DMS 273 (cell line): Measurements from ENCODE around the gene DCLRE1C.
A peak's percentile ranks its signal among the peaks of the same experiment; 100 is the strongest.
"Not testable (repeated sequence)": the region's sequence is repeated elsewhere in the genome, so short reads cannot be mapped to it uniquely, and the experiment has no call there.

Experiments
- DNase-seq: peaks from one replicate; lab custom pipeline; 2025; ENCODE audit not compliant: unreplicated experiment; lab: John Stamatoyannopoulos, UW

DCLRE1C gene

DNA sequence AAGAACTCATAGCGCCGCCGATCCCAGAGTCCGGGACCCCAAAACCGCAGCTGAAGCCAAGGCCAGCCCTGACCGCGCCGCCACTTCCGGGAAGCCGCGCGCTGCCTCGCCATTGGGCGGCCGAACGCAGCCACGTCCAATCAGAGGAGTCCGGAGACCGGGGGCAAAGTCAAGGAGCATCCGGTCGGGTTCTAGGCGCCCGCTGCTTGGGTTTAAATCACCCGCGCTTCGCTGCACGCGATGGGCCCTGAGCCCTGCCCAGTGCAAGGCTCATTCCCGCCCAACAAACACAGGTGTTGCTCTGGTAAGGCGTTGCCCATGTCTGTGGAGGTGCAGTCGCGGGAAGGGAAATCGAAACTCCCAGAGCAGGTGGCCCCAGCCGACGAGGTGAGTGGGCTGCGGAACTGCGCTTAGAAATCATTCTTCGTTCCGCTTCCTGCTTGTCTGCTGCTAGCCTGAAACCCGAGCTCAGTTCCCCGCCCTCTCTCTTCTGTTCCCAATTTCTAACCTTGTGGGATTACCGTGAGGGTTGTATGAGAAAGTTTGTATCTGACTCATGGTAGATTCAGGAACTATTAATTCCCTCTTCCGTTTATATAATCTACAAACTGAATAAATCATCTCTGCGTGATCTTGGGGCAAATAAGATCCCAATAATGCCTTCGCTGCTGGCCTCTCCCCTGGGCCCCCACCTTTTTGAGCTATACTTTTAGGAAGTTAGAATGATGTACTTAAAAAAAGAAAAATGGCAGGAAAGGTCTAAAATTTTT is at the start of gene DCLRE1C:
Gene DCLRE1C, minus strand, starts transcription at position 96 of the 770 bp plus-strand sequence. Its CDS starts 86 bp downstream, at position 10.
- peak; percentile 91 for DNase-seq

DNA sequence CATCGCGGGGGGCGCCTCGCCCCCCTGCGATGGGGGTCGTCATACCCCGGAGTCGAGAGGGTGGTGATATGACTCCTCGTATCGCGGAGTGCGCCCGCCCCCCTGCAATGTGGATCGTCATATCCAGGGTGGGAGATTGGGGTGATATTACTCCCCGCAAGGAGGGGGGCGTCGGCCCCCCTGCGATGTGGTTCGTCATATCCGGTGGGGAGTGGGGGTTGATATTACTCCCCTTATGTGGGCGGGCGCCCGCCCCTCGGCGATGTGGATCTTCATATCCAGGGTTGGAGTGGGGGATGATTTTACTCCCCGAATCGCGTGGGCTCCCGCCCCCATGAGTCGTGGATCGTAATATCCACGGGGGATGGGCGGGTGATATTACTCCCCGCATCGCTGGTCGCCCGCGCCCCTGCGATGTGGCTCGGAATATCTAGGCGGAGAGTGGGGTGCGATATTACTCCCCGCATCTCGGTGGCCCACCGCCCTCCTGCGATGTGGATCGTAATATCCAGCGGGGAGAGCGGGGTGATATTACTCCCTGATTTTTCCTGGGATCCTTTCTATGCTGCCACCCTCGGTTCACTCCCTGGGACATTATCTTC is 42.2 kb upstream of the DCLRE1C start:
- peak; percentile 38 for DNase-seq

DNA sequence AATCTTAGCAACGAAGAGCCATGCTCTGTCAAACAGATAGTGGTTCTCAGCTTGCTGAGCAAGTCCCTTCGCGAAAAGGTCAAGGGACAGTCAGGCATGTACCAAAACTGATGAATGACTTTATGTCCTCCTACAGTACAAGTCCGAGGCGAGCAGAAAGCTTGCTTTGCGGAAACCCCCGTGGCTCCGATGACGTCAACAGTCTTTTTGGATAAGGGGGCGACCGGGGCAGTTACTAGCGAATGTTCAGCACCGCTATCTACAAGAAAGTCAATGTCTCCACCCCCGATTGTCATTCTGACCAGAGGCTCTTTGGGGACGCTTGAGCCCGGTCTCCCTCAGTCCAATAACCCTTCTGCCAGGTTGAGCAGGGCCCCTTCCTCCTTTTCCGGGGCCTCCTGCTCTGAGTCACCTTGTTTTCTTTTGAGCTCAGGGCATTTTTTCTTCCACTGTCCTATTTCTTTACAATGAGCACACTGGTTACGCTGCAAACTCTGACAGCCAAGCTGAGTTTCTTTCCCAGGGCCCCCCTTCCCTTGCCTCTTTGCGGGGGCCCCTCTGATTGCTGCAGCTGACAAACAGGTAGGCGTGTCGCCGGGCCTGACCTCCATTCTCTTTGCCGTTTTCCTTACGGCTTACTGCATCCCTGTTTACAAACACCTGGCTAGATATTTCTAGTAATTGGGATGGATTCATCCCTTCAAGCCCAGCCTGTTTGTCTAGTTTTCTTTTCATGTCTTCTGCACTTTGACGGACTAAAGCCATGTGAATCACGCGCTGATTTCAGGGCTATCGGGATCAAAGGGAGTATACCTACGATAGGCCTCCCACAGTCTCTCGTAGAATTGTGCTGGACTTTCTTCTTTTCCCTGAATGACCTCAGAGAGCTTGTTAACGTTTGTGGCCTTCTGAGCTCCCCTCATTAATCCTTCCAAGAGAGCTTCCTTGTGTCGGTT is 39.9 kb upstream of the DCLRE1C start:
- not testable (repeated sequence) for DNase-seq

DNA sequence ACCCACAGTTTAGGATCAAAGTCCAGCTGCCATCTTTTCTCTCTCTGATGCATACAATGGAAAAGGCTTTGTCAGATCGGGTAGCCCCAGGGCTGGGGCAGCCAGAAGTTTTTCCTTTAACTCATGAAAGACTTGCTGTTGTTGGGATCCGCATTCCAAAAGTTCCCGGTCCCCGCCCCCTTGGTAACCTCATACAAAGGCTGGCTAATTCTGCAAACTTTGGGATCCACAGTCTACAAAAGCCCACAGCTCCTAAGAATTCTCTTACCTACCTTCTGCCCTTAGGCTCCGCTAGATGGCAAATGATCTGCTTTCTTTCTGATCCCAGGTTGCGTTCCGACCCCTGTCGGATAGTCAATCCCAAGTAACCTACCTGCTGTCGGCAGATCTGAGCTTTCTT is 38.4 kb upstream of the DCLRE1C start:
- not testable (repeated sequence) for DNase-seq

DNA sequence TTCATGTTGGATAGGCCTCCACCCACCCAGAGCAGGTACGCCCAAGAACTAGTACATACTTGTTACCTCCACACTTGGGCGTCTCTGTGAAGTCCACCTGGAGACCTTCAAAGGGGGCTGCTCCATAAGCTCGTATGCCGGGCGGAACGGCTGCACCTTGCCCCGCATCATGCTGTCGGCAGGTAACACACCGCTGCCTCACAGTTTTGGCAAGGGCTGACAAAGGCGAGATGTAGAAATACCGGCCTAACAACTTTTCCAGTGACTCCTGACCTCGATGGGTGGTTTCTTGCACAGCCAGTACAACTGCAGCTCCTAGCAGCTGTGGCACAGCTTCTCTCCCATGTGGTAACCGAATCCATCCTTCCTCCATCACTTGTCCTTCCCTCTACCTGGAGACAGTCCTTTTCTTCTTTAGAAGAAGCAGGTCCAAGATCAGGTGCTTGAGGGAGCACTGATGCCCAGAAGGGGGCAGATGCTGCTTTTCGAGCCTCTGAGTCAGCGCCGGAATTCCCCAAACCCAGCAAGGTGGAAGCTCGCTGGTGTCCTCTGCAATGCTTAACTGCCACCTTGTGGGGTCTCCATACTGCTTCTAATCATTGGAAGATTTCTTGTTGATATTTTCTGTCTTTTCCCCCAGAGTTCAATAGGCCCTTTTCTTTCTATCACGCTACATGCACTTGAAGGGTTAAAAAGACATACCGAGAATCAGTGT is 37.3 kb upstream of the DCLRE1C start:
- DNase-seq = peak; percentile 49

DNA sequence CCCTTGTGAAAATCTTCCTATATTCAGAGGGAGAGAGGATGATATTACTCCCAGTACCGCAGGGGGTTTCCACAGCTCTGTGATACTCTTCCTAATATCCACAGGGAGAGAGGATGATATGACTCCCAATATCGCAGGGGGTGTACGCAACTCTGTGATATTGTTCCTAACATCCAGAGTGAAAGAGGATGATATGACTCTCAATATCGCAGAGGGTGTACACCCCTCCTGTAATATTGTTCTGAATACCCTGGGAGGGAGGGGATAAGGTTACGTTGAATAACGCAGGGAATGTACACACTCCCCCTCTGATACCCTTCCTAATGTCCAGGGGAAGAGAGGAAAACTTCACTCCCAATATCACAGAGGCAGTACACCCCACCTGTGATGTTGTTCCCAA is 35.7 kb upstream of the DCLRE1C start:
- not testable (repeated sequence) for DNase-seq

DNA sequence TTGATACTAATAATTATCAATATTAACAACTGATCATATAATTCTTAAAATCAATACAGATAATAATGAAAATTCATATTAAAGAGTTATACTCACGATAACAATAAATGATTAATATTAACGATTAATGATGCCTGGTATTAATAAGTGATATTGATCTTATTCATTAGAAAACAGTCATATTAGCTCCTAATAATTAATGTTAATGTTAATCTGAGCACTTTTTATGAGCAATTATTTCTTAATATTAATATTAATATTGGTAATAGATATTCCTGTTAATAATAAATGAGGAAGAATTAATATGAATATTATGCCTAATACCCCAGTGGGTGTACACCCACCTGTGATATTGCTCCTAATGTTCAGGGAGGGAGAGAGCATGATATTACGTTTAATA is 28.8 kb upstream of the DCLRE1C start:
- no peak for DNase-seq

DNA sequence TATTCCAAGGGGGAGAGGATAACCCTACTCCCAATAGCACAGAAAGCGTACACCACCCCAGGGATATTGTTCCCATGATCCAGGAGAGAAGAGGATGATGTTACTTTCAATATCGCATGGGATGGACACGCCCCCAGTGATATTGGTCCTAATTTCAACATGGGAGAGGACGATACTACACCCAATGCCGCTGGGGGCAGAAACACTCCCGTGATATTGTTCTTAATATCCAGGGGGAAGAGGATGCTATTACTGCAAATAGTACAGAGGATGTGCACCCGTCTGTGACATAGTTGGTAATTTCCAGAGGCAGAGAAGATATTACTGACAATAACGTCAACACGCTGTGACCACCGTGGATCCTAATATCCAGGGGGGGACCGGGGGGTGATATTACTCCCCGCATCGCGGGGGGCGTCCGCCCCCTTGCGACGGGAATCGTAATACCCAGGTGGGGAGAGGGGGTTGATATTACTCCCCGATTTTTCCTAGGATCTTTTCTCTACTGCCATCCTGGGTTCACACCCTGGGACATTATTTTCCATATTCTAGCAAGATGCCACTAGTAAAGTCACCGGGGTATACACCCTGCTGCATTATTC is 21.9 kb upstream of the DCLRE1C start:
- no peak for DNase-seq

DNA sequence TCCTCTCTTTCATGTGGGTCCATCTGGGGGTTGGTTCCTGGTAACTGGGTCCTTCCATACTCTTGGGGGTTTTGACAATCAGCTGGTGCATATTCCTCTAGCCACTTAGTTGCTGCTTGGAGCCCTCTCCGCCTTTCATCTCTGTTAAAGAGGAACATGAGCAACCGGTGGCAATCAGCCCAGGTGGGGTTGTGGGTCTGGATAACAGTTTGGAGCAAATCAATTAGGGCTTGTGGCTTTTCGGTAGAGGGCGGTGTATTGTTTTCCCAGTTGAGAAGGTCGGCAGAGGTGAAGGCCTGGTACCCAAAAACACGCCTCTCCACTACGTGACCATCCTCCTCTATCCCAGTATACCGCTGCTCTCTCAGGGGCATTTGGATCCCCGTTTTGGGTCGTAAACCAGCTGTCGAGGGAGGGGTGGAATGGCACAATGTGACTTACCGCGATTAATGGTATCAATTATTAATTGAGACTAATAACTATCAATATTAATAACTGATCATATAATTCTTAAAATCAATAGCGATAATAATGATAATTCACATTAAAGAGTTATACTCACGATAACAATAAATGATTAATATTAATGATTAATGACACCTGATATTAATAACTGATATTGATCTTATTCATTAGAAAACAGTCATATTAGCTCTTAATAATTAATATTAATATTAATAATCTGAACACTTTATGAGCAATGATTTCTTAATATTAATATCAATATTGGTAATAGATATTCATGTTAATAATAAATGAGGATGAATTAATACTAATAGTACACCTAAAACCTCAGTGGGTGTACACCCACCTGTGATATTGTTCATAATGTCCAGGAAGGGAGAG is 20.5 kb upstream of the DCLRE1C start:
- not testable (repeated sequence) for DNase-seq

DNA sequence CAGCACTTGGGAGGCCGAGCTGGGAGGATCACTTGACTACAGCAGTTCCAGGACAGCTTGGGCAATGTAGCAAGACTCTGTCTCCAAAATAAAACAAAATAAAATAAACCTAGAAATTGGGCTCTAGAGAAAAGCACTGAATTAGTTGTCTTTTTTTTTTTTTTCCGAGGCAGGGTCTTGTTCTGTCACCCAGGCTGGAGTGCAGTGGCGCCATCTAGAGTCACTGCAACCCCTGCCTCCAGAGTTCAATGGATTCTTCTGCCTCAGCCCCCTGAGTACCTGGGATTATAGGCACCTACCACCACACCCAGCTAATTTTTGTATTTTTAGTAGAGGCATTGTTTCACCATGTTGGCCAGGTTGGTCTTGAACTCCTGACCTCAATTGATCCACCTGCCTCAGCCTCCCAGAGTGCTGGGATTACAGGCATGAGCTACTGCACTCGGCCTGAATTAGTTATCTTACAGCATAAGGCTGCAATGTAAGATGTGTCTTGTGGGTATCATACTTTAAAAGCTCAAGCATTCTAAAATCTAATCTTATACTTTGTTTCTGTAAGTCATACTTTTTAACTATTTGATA is 18.1 kb upstream of the DCLRE1C start:
- no peak for DNase-seq

DNA sequence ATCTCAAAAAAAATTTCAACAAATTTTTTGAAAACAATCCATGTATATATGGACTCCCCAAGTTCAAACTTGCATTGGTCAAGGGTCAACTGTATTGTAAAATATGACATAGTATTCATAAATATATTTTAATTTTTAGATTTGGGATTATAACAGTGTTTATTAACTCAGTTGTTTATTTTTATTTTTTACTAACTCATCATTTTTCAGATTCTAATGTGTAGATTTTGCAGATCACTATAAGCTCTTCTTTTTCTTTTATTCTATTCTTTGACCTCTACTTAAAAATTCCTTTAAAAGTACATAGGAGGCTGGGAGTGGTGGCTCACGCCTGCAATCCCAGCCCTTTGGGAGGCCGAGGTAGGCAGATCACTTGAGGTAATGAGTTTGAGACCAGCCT is 14.0 kb upstream of the DCLRE1C start:
- DNase-seq = no peak

DNA sequence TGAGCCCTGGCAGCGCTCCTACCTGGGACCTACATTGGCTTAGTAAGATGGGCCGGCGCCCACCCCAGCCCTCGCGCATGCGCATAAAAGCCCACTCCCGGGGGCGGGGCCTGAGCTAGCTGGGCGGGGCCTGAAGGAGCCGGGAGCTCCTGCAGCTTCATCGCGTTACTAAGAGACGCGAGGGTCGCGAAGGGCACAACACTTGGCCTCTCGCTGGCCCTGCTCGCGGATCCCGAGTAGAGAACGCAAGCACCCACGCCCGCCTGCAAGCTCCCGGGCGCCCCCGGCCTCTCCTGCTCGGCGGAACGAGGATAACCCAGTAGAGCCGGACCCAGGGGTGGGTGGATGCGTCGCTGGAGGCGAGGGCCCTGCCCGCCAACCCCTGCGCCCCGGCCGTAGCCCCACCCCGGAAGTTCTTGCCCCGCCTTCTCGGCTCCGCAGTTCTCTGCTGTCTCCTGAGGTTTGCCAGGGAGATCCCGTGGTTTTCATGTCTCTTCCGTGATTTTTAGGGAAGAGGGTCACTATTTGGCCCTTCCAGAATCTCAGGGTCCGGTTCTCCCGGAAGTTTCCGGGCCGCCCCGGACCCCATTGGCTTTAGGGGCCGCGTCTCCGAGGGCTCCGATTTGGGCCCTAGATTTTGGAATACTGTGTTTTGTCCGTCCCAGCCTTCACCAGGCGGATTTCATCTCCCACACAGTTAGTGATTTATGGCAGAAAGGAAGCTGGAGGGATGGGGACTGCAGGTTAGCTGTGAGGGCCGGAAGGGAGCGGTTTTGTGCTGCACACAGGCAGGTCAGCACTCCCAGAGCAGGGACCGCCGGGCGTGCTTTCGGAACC is 5.5 kb upstream of the DCLRE1C start, which contains the start of gene MEIG1:
Gene MEIG1, plus strand, starts transcription at position 168 of the 837 bp plus-strand sequence. CDS start 7,081 bp downstream, outside the sequence.
- peak; percentile 95 for DNase-seq

DNA sequence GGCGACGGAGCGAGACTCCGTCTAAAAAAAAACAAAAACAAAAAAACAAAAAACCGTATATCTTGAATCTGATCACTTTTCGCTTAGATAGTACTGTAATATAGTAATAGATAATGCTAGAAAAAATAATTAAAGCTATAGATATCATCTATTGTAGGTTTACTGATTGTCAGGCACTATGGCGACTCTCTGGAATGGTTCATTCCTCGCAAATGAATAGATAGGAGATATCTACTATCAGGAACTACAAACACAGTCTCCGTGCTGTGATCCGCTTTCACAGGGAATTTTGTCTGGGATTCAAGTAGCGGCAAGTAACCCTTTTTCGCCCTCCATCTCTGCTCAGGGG is 5.0 kb upstream of the DCLRE1C start:
- no peak for DNase-seq

DNA sequence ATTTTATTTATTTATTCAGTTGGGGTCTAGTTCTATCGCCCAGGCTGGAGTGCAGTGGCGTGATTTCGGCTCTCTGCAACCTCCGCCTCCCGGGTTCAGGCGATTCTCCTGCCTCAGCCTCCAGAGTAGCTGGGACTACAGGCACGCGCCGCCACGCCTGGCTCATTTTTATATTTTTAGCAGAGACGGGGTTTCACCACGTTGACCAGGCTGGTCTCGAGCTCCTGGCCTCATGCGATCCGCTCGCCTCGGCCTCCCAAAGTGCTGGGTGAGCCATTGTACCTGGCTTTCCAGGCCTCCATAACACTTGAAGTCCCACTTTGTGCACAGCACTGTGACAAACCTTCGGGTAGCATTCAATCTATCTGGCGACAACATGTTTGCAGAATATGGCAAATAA is 1.0 kb upstream of the DCLRE1C start:
- no peak for DNase-seq

DNA sequence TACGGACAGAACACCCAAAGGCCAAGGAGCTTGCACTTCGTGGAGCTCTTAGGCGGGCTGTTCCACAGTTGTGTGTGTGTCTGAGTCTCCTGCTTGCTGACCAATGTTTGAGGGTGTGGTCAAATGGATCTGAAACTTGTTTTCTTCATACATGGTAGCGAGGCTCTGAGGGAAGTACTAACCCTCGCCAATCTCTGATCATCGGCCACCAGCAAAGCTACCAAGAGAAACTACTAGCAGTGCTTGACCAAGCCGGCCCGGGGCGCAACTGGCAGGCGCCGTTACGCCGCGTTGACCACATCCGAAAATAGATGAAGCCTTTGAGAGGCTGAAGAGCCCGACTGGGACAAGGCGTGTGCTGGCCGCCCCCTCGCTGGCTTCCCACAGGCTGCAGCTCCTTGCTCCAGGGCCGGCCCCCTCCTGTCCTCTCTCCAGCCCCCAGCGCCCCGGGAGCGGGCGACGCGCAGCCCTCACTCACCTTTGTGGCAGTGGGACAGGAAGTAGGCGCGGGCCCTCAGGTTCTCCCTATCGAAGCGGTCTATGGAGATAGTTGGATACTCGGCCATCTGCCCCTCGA is 384 bp downstream of the DCLRE1C start:
- peak; percentile 28 for DNase-seq

DNA sequence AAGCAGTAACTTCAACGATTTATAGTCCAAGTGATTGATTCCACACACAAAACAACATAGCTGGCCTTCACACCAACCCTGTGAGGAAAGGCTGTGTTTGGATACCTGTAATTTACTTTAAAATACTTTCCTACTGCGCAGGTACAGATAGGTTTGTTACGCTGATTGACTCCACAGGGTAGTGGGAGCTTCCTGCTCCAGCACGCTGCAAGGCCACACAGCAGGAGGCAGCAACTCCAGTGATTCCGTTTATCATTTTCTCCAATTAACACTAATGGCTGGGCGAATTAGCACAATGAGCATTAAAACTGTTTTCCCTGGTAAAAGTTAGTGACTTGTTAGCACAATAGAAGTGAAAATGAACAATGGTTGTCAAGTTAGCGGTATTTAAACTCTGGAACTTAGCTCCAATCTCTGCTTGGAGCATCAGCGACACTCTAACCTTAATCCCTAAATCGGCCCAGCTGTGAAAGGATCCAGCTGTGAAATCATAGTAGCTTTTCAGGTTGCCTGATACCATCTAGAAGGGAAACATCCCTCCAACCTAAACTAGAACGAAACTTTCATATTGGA is 959 bp downstream of the DCLRE1C start:
- no peak for DNase-seq

DNA sequence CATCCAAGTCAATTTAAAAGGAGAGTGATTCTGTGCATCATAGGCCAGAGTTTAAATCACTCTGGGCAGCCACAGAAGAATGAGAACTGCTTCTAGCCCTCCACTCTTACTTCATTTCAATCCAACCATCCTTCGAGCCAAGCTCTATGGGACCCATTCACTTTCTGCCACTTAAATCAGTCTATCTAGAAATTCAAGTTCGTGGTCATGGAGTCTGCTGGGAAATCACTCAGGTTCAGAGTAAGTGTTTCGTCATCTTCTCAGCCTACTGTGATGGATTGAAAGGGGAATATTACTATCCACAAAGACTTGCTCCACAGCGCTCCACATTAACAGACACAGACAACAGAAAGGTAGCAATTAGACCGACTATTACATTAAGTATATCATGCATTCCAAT is 4.6 kb downstream of the DCLRE1C start:
- DNase-seq = no peak

DNA sequence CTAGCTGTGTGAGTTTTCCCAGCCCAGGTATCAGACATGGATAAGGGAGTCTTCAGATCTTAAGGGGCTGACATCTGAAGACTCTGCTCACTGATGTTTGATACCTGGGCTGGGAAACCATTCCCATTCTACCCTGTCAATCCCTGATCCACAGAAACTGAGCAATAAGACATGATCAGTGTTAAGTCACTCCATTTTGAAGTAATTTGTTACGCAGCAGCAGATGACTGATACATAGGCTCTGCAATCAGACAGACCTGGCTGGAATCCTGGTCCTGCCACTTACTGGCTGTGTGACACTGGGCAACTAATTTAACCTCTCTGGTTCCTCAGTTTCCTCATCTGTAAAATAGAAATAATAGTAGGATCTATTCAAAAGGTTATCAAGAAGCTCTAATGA is 6.6 kb downstream of the DCLRE1C start:
- no peak for DNase-seq
